Activated CD4-positive, alpha-beta T cell treated with anti-CD3 and anti-CD28 coated beads for 1 hour (primary cell): Measurements from ENCODE around the gene DNAI4.
"Not testable (repeated sequence)": the region's sequence is repeated elsewhere in the genome, so short reads cannot be mapped to it uniquely, and the experiment has no call there.

Experiments used
- DNase-seq: peaks from one replicate; pipeline ENCODE4 v3.0.0-alpha.2; 2020

Gene DNAI4

GRCh38 chr1:66809736-66810326 is 114.8 kb downstream of the DNAI4 start:
- DNase-seq, result no peak

GRCh38 chr1:66809245-66809644 is 115.4 kb downstream of the DNAI4 start:
- no peak for DNase-seq

GRCh38 chr1:66795839-66796238 is 128.8 kb downstream of the DNAI4 start:
- DNase-seq, result not testable (repeated sequence)

- DNase-seq, result no peak
Observed at GRCh38 chr1:66791621-66792610, 132.7 kb downstream of the DNAI4 start.

- no peak for DNase-seq
Observed at GRCh38 chr1:66788231-66788939, 136.3 kb downstream of the DNAI4 start.

- no peak for DNase-seq
Observed at GRCh38 chr1:66787641-66788040, 137.0 kb downstream of the DNAI4 start.

- not testable (repeated sequence) for DNase-seq
Observed at GRCh38 chr1:66785800-66786199, 138.9 kb downstream of the DNAI4 start.

- DNase-seq, result no peak
Observed at GRCh38 chr1:66779475-66780078, 145.1 kb downstream of the DNAI4 start.

- DNase-seq, result no peak
Observed at GRCh38 chr1:66778969-66779368, 145.7 kb downstream of the DNAI4 start.

GRCh38 chr1:66778266-66778665 is 146.4 kb downstream of the DNAI4 start:
- DNase-seq, result no peak

GRCh38 chr1:66777831-66778230 is 146.8 kb downstream of the DNAI4 start:
- DNase-seq, result no peak

GRCh38 chr1:66775646-66776045 is 149.0 kb downstream of the DNAI4 start:
- DNase-seq, result no peak

- no peak for DNase-seq
Observed at GRCh38 chr1:66774438-66774837, 150.2 kb downstream of the DNAI4 start.

- no peak for DNase-seq
Observed at GRCh38 chr1:66773227-66773626, 151.4 kb downstream of the DNAI4 start.

- DNase-seq, result no peak
Observed at GRCh38 chr1:66770694-66771093, 154.0 kb downstream of the DNAI4 start.

GRCh38 chr1:66770240-66770639 is 154.4 kb downstream of the DNAI4 start:
- no peak for DNase-seq

GRCh38 chr1:66769512-66770229 is 155.0 kb downstream of the DNAI4 start:
- DNase-seq, result no peak

- no peak for DNase-seq
Observed at GRCh38 chr1:66768965-66769364, 155.7 kb downstream of the DNAI4 start.

- no peak for DNase-seq
Observed at GRCh38 chr1:66767626-66768025, 157.0 kb downstream of the DNAI4 start.

GRCh38 chr1:66764994-66765578 is 159.6 kb downstream of the DNAI4 start:
- no peak for DNase-seq
